Central memory CD8-positive, alpha-beta T cell (primary cell): ENCODE results near the gene HDAC1.
A peak's percentile ranks its signal among the peaks of the same experiment; 100 is the strongest.

Experiments used
- ATAC-seq: fragments of 150-1000 bp; cut with Tn5 transposase; replicated peaks from 2 replicates; pipeline ENCODE4 v1.10.0; 2022; ENCODE audit warnings: mild to moderate bottlenecking, moderate FRiP score, moderate number of reproducible peaks; ENCODE audit not compliant: poor library complexity, severe bottlenecking; ENCODE audit errors: extremely low read depth
- DNase-seq, 2 donors: peaks; one replicate each; pipeline ENCODE4 v3.0.0; 2021; ENCODE audit warnings: low spot score in 2 of 2
- H3K27ac Mint-ChIP-seq: one replicate; pipeline ENCODE4 v1.8.0; 2022; ENCODE audit warnings: low read depth, mild to moderate bottlenecking, moderate library complexity, mixed read lengths
- H3K27me3 Mint-ChIP-seq: one replicate; pipeline ENCODE4 v1.8.0; 2022; ENCODE audit warnings: mixed read lengths
- H3K36me3 Mint-ChIP-seq: one replicate; pipeline ENCODE4 v1.8.0; 2022; ENCODE audit warnings: mild to moderate bottlenecking, moderate library complexity, mixed read lengths; ENCODE audit not compliant: insufficient read depth
- H3K4me1 Mint-ChIP-seq: one replicate; pipeline ENCODE4 v1.8.0; 2022; ENCODE audit warnings: mixed read lengths
- H3K4me3 Mint-ChIP-seq: one replicate; pipeline ENCODE4 v1.8.0; 2022; ENCODE audit warnings: mild to moderate bottlenecking, moderate library complexity, mixed read lengths
- H3K9me3 Mint-ChIP-seq: one replicate; pipeline ENCODE4 v1.8.0; 2022; ENCODE audit warnings: mixed read lengths

HDAC1 gene

GRCh38 chr1:32361674-32362473 is 70.0 kb downstream of the HDAC1 start:
- ATAC-seq (peak; percentile 35), DNase-seq (no peak)
- Mint-ChIP-seq H3K4me3 (peak overlapping the region; percentile 78), H3K4me1 (peaks cover 22% of the 10 kb centered on the region), H3K27ac (no peak overlapping the region), H3K9me3 (no peaks in the 10 kb centered on the region), H3K36me3 (peaks cover 15% of the 10 kb centered on the region), H3K27me3 (peaks cover 10% of the 10 kb centered on the region)

GRCh38 chr1:32362474-32363313 is 70.8 kb downstream of the HDAC1 start, which contains the start of the genes FAM229A and TSSK3:
Gene FAM229A, minus strand, starts transcription at chr1:32362485. Its CDS starts 394 bp downstream, at chr1:32362091.
Gene TSSK3, plus strand, starts transcription at chr1:32362539. Its CDS starts 163 bp downstream, at chr1:32362702.
- Mint-ChIP-seq H3K4me1 (peaks cover 22% of the 10 kb centered on the region), H3K4me3 (peak within 1 kb of the TSS; percentile 78), H3K9me3 (no peaks in the 10 kb centered on the region), H3K27me3 (peaks cover 10% of the 10 kb centered on the region), H3K36me3 (peaks cover 20% of the 10 kb centered on the region), H3K27ac (peak within 1 kb of the TSS; percentile 76)
- DNase-seq (no peak), ATAC-seq (no peak)

GRCh38 chr1:32363713-32364112 is 71.8 kb downstream of the HDAC1 start:
- no peaks in the 10 kb centered on the region for H3K9me3 Mint-ChIP-seq
- peaks cover 17% of the 10 kb centered on the region for H3K4me1 Mint-ChIP-seq
- H3K27me3 Mint-ChIP-seq = peaks cover 10% of the 10 kb centered on the region
- DNase-seq = no peak
- H3K36me3 Mint-ChIP-seq = peaks cover 25% of the 10 kb centered on the region
- H3K4me3 Mint-ChIP-seq = no peak overlapping the region
- ATAC-seq = no peak
- H3K27ac Mint-ChIP-seq = no peak overlapping the region

- Mint-ChIP-seq H3K36me3 (peaks cover 32% of the 10 kb centered on the region), H3K27ac (no peak overlapping the region), H3K27me3 (peaks cover 10% of the 10 kb centered on the region), H3K9me3 (no peaks in the 10 kb centered on the region), H3K4me3 (no peak overlapping the region), H3K4me1 (peaks cover 10% of the 10 kb centered on the region)
- ATAC-seq (no peak), DNase-seq (no peak)
These were observed 73.0 kb downstream of the HDAC1 start for GRCh38 chr1:32364836-32365235.

GRCh38 chr1:32365445-32365844 is 73.6 kb downstream of the HDAC1 start:
- ATAC-seq (no peak), DNase-seq (no peak)
- peaks cover 35% of the 10 kb centered on the region for H3K36me3 Mint-ChIP-seq
- H3K27me3 Mint-ChIP-seq = peaks cover 9% of the 10 kb centered on the region
- no peaks in the 10 kb centered on the region for H3K9me3 Mint-ChIP-seq
- H3K4me3 Mint-ChIP-seq = no peak overlapping the region
- peaks cover 7% of the 10 kb centered on the region for H3K4me1 Mint-ChIP-seq
- H3K27ac Mint-ChIP-seq = no peak overlapping the region

- Mint-ChIP-seq H3K4me3 (no peak overlapping the region), H3K36me3 (peaks cover 38% of the 10 kb centered on the region), H3K27me3 (no peaks in the 10 kb centered on the region), H3K9me3 (no peaks in the 10 kb centered on the region), H3K4me1 (peaks cover 17% of the 10 kb centered on the region), H3K27ac (no peak overlapping the region)
- ATAC-seq (no peak), DNase-seq (no peak)
These were observed 76.2 kb downstream of the HDAC1 start for GRCh38 chr1:32367912-32368635.

- Mint-ChIP-seq H3K36me3 (peaks cover 52% of the 10 kb centered on the region), H3K9me3 (no peaks in the 10 kb centered on the region), H3K27ac (peak overlapping the region; percentile 30), H3K4me1 (peaks cover 17% of the 10 kb centered on the region), H3K4me3 (no peak overlapping the region), H3K27me3 (no peaks in the 10 kb centered on the region)
- ATAC-seq = peak; percentile 92
- peak; percentile 25 to 54 for DNase-seq
These were observed 80.4 kb downstream of the HDAC1 start for GRCh38 chr1:32372149-32372756.

- DNase-seq = no peak
- no peaks in the 10 kb centered on the region for H3K27me3 Mint-ChIP-seq
- peak overlapping the region; percentile 5 for H3K27ac Mint-ChIP-seq
- H3K4me3 Mint-ChIP-seq = no peak overlapping the region
- ATAC-seq = no peak
- no peaks in the 10 kb centered on the region for H3K9me3 Mint-ChIP-seq
- H3K4me1 Mint-ChIP-seq = peaks cover 17% of the 10 kb centered on the region
- peaks cover 47% of the 10 kb centered on the region for H3K36me3 Mint-ChIP-seq
These were observed 82.2 kb downstream of the HDAC1 start for GRCh38 chr1:32373996-32374592.

GRCh38 chr1:32376199-32376598 is 84.3 kb downstream of the HDAC1 start:
- no peaks in the 10 kb centered on the region for H3K27me3 Mint-ChIP-seq
- no peaks in the 10 kb centered on the region for H3K9me3 Mint-ChIP-seq
- DNase-seq (no peak), ATAC-seq (no peak)
- H3K4me1 Mint-ChIP-seq = peaks cover 21% of the 10 kb centered on the region
- peaks cover 50% of the 10 kb centered on the region for H3K36me3 Mint-ChIP-seq
- no peak overlapping the region for H3K27ac Mint-ChIP-seq
- no peak overlapping the region for H3K4me3 Mint-ChIP-seq

GRCh38 chr1:32377541-32378220 is 85.8 kb downstream of the HDAC1 start:
- Mint-ChIP-seq H3K4me3 (no peak overlapping the region), H3K27ac (peak overlapping the region; percentile 44), H3K36me3 (peaks cover 59% of the 10 kb centered on the region), H3K27me3 (no peaks in the 10 kb centered on the region), H3K4me1 (peaks cover 8% of the 10 kb centered on the region), H3K9me3 (no peaks in the 10 kb centered on the region)
- no peak for DNase-seq
- no peak for ATAC-seq

- Mint-ChIP-seq H3K27ac (no peak overlapping the region), H3K4me1 (peaks cover 5% of the 10 kb centered on the region), H3K36me3 (peaks cover 70% of the 10 kb centered on the region), H3K9me3 (no peaks in the 10 kb centered on the region), H3K27me3 (no peaks in the 10 kb centered on the region), H3K4me3 (no peak overlapping the region)
- ATAC-seq (no peak), DNase-seq (no peak)
These were observed 88.2 kb downstream of the HDAC1 start for GRCh38 chr1:32380057-32380456.
